Left cardiac atrium (tissue), 4 donors: Measurements from ENCODE around the gene GALNT7. TPM values are rescaled to one million over a fixed set of nuclear protein-coding genes. Genes with fewer than 3 reads are reported as not detected.

ENCODE experiments used
- ATAC-seq, 2 donors: fragments of 200-7000 bp; cut with Tn5 transposase; one replicate each; pipeline ENCODE4 v1.9.1; 2020; ENCODE audit warnings: mild to moderate bottlenecking in 2 of 2, moderate library complexity in 2 of 2
- DNase-seq: peaks from one replicate; pipeline ENCODE4 v3.0.0-alpha.2; 2020
- intact Hi-C, 2 donors: fragments of 100-400 bp; cut with DNase I; formaldehyde crosslinking; loops; one replicate each; pipeline versions ENCODE4 v1.14.1 to v1.15.1; 2022 to 2023
- total RNA-seq, 2 donors: library from RNA; stranded (reverse); fragmentation: NEBNext Ultra II Directional; extraction: Animal tissue kit (Norgen Biotek cat#: 25700); gene quantifications; one replicate each; pipeline ENCODE4 v1.2.1, GENCODE V29; 2021
- donor health status: DM: no; HTN: yes; CAD: no.
- donor health status: DM: no; HTN: yes; CAD: no; lungs with severe emphysema.
- donor health status: DM: yes; HTN: yes; CAD: no.
- donor health status: Dilated cardiomyopathy.

Gene GALNT7
- total RNA-seq, 2 donors from 2014 or later: 5.8 to 8.0 TPM

- DNase-seq (no peak), ATAC-seq (no peak)
- intact Hi-C loops: no loop called here
These were observed 20.0 kb downstream of the GALNT7 start for GRCh38 chr4:173188648-173189047.

DNA sequence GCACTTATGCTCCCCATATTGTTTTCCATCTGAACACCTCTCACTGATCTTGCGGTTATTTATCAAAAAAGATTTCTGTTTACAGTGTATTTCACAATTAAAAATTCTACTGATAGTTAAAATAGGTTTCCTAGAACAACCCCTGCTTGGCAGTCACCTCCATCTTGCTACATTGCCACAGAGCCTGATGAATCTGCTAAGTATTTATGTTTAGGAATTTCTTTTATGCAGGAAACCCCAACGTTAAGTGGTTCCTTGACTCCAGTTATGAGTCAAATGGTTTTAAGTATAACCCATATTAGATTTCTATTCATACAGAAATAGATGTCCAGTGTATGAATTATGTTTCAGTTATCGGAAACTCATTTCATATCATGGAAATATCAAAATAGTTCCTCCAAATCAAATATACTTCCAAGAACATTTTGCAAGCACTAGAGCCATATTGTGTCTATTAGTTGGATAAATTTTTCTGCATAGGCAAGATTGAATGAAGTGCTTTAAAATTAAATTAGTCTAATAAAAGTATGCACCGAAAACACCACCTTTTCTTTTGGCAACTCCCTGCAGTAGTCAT, 20.6 kb downstream of the GALNT7 start:
- DNase-seq (no peak), ATAC-seq (no peak)
- intact Hi-C loops: no loop called here

DNA sequence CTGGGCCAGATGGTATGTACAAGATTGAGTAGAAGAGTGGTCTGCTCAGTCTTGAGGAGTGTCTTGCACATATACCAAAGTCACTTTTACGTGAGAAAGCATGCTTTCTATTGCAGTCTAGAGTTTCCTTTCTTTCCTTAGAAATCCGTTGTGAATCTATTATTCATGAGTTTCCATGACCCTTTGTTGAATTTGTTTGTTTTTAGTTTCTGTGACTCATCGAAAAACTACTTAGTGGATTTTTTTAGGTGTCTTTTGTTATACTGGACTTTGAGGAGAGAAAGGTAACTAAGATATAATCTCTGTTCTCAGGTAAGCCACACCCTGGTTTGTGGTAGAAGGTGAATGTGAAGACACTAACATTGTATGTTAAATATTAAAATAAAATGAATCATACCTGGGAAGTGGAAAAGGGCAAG, 23.0 kb downstream of the GALNT7 start:
- DNase-seq: no peak
- no peak for ATAC-seq
- intact Hi-C loops: no loop called here

DNA sequence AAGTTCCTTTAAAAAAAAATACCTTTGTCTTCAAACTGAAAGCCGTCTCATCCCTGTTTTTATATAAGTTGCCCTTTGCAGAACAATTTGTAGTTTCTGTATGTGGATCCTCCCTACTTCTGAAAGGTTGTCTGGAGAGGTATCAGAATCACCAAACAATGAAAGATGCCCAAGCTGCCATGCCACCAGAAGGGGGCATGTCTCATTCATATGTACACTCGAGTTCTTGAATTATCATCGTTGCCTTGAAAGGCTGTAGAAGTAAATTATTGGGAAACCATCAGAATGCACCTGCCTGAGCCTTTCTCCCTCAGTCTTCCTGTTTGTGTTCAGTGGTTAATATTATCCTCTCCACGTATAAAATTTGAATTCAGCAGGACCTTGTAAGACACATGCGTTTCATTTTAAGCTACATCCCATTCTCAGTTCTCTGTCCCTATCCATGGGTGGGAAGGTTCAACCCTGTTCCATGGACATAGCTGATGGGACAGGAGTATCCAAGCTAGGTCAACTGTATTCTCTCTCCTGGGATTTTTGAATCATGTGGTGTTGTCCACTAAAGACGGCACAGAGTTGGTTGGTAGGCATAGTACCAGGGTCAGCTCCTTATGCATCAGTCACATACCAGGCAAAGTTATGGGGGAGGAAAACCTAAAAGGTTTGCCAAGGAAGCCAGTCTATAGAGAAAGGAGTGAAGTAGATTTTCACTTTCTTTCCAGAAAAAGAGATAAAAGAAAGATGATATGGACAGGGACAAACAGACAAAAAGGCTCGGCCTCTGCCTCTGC, 24.0 kb downstream of the GALNT7 start:
- ATAC-seq (no peak), DNase-seq (no peak)
- intact Hi-C loops: no loop called here

GRCh38 chr4:173194157-173194556, 25.5 kb downstream of the GALNT7 start:
- no peak for DNase-seq
- intact Hi-C loops: no loop called here
- ATAC-seq: no peak

- DNase-seq: no peak
- no peak for ATAC-seq
- intact Hi-C loops: no loop called here
These were observed 26.5 kb downstream of the GALNT7 start for GRCh38 chr4:173195109-173195508.

- no peak for ATAC-seq
- intact Hi-C loops: no loop called here
- no peak for DNase-seq
These were observed 30.9 kb downstream of the GALNT7 start for GRCh38 chr4:173199553-173199952.

DNA sequence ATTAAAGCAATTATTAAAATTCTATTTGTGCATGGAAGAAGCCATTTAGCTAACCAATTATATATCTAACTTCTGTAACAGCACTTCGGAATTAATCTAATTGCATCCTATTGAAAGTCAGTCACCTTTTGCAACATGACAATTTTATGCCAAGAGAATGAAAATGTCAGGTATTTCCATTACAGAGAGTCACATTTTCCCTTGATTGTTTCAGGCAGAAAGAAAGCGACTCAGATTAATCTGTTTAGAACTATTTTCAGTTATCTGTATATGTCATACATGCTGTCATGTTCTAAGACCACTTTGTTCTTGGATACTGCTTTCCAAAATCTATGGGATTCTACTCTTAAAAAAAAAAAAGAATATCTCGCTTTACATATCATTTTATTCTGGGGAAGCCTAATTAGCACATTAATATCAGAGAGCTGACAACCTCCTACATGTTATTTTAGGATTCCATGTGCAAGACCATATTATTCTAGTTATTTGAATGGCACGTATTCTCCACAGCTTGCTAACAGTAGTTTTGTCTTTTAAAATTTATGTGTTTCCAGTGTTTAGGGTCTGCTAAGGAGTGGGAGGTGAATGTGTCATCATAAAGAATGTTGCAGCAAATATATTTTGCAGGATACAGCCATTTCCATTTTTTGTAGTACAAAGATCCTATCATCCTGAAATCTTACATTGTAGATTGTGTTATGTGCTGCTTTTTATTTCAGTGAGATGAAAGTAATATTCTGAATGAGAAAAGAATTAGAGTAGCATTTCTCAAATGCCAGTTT, 31.7 kb downstream of the GALNT7 start:
- intact Hi-C loops: no loop called here
- DNase-seq (no peak), ATAC-seq (no peak)

DNA sequence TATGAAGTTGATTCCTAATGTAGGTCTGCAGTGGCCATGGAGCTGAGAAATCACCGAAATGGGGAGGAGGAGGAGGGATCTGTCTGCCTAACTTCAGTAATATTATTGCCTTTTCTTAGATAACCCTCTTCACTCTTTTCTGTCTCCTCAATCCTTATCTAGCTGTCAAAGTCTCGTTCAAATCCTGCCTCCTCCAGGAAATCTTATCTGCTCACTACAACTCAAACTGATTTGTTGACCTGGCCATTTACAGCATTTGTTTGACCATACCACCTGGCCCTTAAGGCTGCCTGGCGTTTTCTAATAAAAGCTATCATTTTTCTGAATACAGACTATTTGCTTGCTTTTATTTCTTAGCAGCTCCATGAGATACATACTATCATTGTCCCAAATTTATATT, 33.8 kb downstream of the GALNT7 start:
- ATAC-seq (no peak), DNase-seq (no peak)
- intact Hi-C loops: no loop called here

- intact Hi-C loops: no loop called here
- DNase-seq (no peak), ATAC-seq (no peak)
These were observed 37.0 kb downstream of the GALNT7 start for GRCh38 chr4:173205656-173206055.

- ATAC-seq (no peak), DNase-seq (no peak)
- intact Hi-C loops: no loop called here
These were observed 39.8 kb downstream of the GALNT7 start for GRCh38 chr4:173208420-173208819.

DNA sequence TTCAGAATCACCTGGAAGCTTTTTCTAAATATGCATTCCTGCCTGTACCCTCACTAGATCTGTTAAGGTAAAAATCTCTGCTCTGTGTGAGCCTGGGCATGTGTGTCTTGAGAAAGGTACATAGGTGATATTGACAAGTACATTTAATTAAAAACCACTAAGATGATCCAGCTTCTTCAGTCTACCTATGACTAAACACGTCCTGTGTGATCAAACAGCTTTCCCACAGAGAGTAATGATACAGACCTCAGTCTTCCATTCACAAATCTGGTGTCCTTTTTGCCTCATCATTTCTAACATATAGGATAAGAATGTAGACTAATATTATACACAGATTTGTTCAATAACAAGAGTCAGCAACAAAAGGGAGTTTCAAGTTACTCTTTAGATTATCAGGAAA, 42.6 kb downstream of the GALNT7 start:
- intact Hi-C loops: no loop called here
- no peak for ATAC-seq
- DNase-seq: no peak

- ATAC-seq (peak in 1 of 2 donors; percentile 96), DNase-seq (no peak)
- intact Hi-C loops: no loop called here
These were observed 43.2 kb downstream of the GALNT7 start for GRCh38 chr4:173211838-173212237.

DNA sequence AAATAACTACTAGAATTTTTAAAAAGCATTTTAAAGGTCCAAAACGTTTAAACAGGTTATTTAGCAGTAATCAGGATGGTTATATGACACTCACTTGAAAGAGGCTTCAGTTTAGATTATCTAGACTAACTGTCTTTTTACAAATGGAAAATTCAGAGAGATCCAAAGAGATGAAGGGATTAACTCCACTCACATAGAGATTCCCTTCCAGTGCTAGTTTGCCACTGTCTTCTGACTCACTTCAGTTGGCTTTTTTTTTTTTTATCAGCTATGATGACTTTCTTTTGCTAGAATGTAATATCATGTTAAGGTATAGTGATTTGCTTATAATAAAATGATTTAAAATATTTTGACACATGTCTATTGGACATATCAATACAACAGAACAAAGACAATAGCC, 43.8 kb downstream of the GALNT7 start:
- intact Hi-C loops: no loop called here
- ATAC-seq (no peak), DNase-seq (no peak)

- intact Hi-C loops: no loop called here
- ATAC-seq (no peak), DNase-seq (no peak)
These were observed 44.7 kb downstream of the GALNT7 start for GRCh38 chr4:173213296-173213695.

DNA sequence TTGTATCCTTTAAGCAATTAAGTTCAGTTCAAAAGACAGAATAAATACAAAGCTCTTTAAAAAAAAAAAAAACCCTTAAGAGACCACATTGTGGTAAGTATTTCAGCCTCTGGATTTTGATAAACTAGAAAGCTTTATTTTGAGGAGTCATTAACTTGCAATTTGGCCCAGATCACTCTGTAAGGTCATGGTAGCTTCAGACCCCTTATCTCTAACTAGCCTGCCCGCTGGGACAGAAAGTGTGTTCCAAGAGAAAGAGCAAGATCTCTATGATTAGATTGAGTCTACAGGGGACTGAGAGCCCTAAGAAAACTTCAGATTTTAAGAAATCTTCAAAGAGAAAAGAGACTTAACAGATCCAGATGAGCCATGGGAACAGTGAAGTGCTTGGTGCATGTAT, 45.6 kb downstream of the GALNT7 start:
- intact Hi-C loops: no loop called here
- ATAC-seq: no peak
- DNase-seq: no peak

DNA sequence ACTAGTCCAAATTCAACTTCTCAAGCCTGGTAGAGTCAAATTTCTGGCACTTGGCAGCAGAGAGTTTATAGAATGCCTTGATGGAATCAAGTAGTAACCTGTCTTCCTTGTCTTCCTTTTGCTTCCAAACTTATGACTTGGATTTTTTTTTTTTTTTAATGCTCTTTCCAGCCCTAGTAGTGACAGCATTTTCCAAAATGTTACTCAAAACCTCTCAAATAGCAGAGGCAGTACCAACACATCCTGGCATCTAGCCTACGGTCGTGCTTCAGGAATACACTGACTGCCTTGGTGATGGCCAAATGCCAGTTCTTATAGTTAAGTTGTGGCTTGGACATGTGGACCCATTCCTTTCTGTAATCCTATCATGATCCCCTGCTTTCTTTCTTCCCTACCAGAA, 46.0 kb downstream of the GALNT7 start:
- DNase-seq (no peak), ATAC-seq (peak in 1 of 2 donors; percentile 23)
- intact Hi-C loops: no loop called here

DNA sequence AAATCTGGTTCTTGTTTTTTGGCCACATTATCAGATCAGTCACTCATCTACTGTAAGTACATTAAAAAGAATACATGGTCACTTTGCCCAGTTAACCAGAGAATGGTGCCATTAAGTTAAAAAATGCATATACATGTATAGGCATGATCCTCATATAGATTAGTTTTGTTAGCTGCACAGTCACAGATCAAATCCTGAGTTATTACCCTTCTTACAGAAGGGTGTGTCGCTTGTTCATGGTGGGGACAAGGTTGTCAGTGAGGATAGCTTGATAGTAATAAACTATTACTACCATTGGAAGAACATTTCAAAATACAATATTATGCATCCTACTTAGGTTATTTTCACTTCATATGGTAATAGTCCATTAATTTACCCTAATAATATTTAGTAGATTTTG, 48.5 kb downstream of the GALNT7 start:
- ATAC-seq (no peak), DNase-seq (no peak)
- intact Hi-C loops: no loop called here

- ATAC-seq (peak in 1 of 2 donors; percentile 60), DNase-seq (no peak)
- intact Hi-C loops: no loop called here
These were observed 49.1 kb downstream of the GALNT7 start for GRCh38 chr4:173217727-173218126.

- DNase-seq (no peak), ATAC-seq (no peak)
- intact Hi-C loops: no loop called here
These were observed 50.0 kb downstream of the GALNT7 start for GRCh38 chr4:173218411-173219125.
